HUES48 (cell line): ENCODE measurements around the gene ANGEL1.

Experiments used
- H3K27ac ChIP-seq: one replicate; pipeline ENCODE4 v1.7.0; 2013; ENCODE audit warnings: low read depth, low read length, inconsistent platforms
- H3K27me3 ChIP-seq: 2 replicates; pipeline ENCODE4 v1.6.1; 2013; ENCODE audit warnings: mild to moderate bottlenecking, low read length; ENCODE audit not compliant: control insufficient read depth, insufficient read depth
- H3K36me3 ChIP-seq: 2 replicates; pipeline ENCODE4 v1.6.1; 2013; ENCODE audit warnings: low read length; ENCODE audit not compliant: control insufficient read depth, insufficient read depth
- H3K4me1 ChIP-seq: 2 replicates; pipeline ENCODE4 v1.6.1; 2013; ENCODE audit warnings: mild to moderate bottlenecking, low read length; ENCODE audit not compliant: control insufficient read depth, insufficient read depth
- H3K4me3 ChIP-seq: 2 replicates; pipeline ENCODE4 v1.5.1; 2013; ENCODE audit warnings: mild to moderate bottlenecking, low read depth, low read length
- H3K9ac ChIP-seq: 2 replicates; pipeline ENCODE4 v1.6.1; 2013; ENCODE audit warnings: mild to moderate bottlenecking, low read depth, low read length, moderate library complexity
- H3K9me3 ChIP-seq: 2 replicates; pipeline ENCODE4 v1.6.1; 2013; ENCODE audit warnings: low read length; ENCODE audit not compliant: control insufficient read depth, insufficient read depth

ANGEL1 gene

GRCh38 chr14:76792422-76792821, 20.3 kb downstream of the ANGEL1 start:
- Histone ChIP-seq H3K27me3 (no peaks in the 10 kb centered on the region), H3K36me3 (peaks cover 66% of the 10 kb centered on the region), H3K4me3 (no peak overlapping the region), H3K4me1 (no peaks in the 10 kb centered on the region), H3K27ac (no peak overlapping the region), H3K9me3 (no peaks in the 10 kb centered on the region), H3K9ac (no peak overlapping the region)

- H3K4me1 ChIP-seq: no peaks in the 10 kb centered on the region
- peaks cover 77% of the 10 kb centered on the region for H3K36me3 ChIP-seq
- no peaks in the 10 kb centered on the region for H3K27me3 ChIP-seq
- H3K9me3 ChIP-seq: no peaks in the 10 kb centered on the region
- no peak overlapping the region for H3K27ac ChIP-seq
- no peak overlapping the region for H3K9ac ChIP-seq
- no peak overlapping the region for H3K4me3 ChIP-seq
These were observed 26.1 kb downstream of the ANGEL1 start for GRCh38 chr14:76786601-76787000.

GRCh38 chr14:76784881-76785280, 27.8 kb downstream of the ANGEL1 start:
- Histone ChIP-seq H3K27ac (no peak overlapping the region), H3K36me3 (peaks cover 65% of the 10 kb centered on the region), H3K4me3 (no peak overlapping the region), H3K9ac (no peak overlapping the region), H3K4me1 (no peaks in the 10 kb centered on the region), H3K9me3 (no peaks in the 10 kb centered on the region), H3K27me3 (no peaks in the 10 kb centered on the region)

- no peaks in the 10 kb centered on the region for H3K4me1 ChIP-seq
- H3K9me3 ChIP-seq: no peaks in the 10 kb centered on the region
- H3K4me3 ChIP-seq: no peak overlapping the region
- no peaks in the 10 kb centered on the region for H3K27me3 ChIP-seq
- no peak overlapping the region for H3K9ac ChIP-seq
- peaks cover 63% of the 10 kb centered on the region for H3K36me3 ChIP-seq
- H3K27ac ChIP-seq: no peak overlapping the region
These were observed 28.3 kb downstream of the ANGEL1 start for GRCh38 chr14:76784266-76784874.

- H3K4me3 ChIP-seq: no peak overlapping the region
- no peak overlapping the region for H3K9ac ChIP-seq
- H3K36me3 ChIP-seq: peaks cover 49% of the 10 kb centered on the region
- no peaks in the 10 kb centered on the region for H3K4me1 ChIP-seq
- H3K9me3 ChIP-seq: no peaks in the 10 kb centered on the region
- H3K27me3 ChIP-seq: no peaks in the 10 kb centered on the region
- H3K27ac ChIP-seq: no peak overlapping the region
These were observed 29.7 kb downstream of the ANGEL1 start for GRCh38 chr14:76782885-76783566.

GRCh38 chr14:76782115-76782884, 30.4 kb downstream of the ANGEL1 start:
- Histone ChIP-seq H3K4me3 (no peak overlapping the region), H3K36me3 (peaks cover 42% of the 10 kb centered on the region), H3K27ac (no peak overlapping the region), H3K4me1 (0 out of 2 replicates have a peak, but pooled peaks cover under 1% of the 10 kb centered on the region), H3K9me3 (no peaks in the 10 kb centered on the region), H3K9ac (no peak overlapping the region), H3K27me3 (no peaks in the 10 kb centered on the region)

GRCh38 chr14:76781648-76782051, 31.0 kb downstream of the ANGEL1 start:
- Histone ChIP-seq H3K27ac (no peak overlapping the region), H3K4me3 (no peak overlapping the region), H3K36me3 (peaks cover 35% of the 10 kb centered on the region), H3K9me3 (no peaks in the 10 kb centered on the region), H3K27me3 (no peaks in the 10 kb centered on the region), H3K4me1 (0 out of 2 replicates have a peak, but pooled peaks cover 6% of the 10 kb centered on the region), H3K9ac (no peak overlapping the region)

- Histone ChIP-seq H3K9me3 (no peaks in the 10 kb centered on the region), H3K27ac (no peak overlapping the region), H3K4me1 (0 out of 2 replicates have a peak, but pooled peaks cover 6% of the 10 kb centered on the region), H3K27me3 (no peaks in the 10 kb centered on the region), H3K4me3 (no peak overlapping the region), H3K36me3 (peaks cover 33% of the 10 kb centered on the region), H3K9ac (no peak overlapping the region)
These were observed 31.6 kb downstream of the ANGEL1 start for GRCh38 chr14:76780875-76781647.

- H3K27ac ChIP-seq: no peak overlapping the region
- no peak overlapping the region for H3K4me3 ChIP-seq
- H3K27me3 ChIP-seq: no peaks in the 10 kb centered on the region
- 0 out of 2 replicates have a peak, but pooled peaks cover 6% of the 10 kb centered on the region for H3K4me1 ChIP-seq
- H3K9me3 ChIP-seq: no peaks in the 10 kb centered on the region
- H3K36me3 ChIP-seq: peaks cover 33% of the 10 kb centered on the region
- H3K9ac ChIP-seq: no peak overlapping the region
These were observed 32.3 kb downstream of the ANGEL1 start for GRCh38 chr14:76780360-76780759.

- no peaks in the 10 kb centered on the region for H3K9me3 ChIP-seq
- no peak overlapping the region for H3K27ac ChIP-seq
- H3K4me3 ChIP-seq: no peak overlapping the region
- H3K27me3 ChIP-seq: no peaks in the 10 kb centered on the region
- H3K4me1 ChIP-seq: 0 out of 2 replicates have a peak, but pooled peaks cover 6% of the 10 kb centered on the region
- peaks cover 33% of the 10 kb centered on the region for H3K36me3 ChIP-seq
- H3K9ac ChIP-seq: no peak overlapping the region
These were observed 32.7 kb downstream of the ANGEL1 start for GRCh38 chr14:76780058-76780345.
